ENCODE results near the gene ROS1.
A peak's percentile ranks its signal among the peaks of the same experiment; 100 is the strongest.

Gene ROS1

DNA sequence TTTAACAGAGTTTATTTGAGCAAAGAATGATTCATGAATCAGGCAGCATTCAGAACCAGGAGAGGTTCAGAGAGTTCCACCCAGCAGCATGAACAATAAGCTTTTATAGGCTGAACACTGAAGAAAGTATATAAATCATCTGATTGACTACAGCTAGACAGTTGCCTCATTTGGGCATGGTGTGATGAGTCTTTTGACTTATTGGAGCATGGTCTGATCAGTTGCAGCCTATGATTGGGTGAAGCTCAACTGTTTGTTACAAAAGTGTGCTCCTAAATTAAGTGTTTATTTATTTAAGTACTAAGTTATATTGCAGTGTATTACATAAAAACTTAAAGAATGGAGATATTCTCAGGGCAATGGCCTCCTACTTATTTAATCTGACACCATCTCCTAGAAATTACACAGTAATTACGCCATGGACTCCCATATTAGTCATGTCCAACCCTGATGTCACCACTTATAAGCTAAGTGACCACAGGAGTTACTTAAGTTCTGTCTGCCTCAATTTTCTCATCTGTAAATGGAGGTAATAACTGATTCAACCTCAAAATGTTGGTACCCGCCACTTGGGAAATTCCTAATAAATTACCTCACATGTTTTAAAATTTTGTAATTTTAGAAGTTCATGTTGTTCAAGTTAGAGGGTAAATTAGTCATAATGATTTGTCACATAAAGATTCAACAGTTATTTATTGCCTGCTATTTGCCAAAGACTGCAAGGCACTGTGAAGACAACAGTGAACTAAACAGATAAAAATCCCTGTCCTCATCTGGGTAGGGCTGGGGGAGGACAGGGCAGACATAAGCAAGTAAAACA, 15.2 kb upstream of the ROS1 start:
- no peak for DNase-seq

DNA sequence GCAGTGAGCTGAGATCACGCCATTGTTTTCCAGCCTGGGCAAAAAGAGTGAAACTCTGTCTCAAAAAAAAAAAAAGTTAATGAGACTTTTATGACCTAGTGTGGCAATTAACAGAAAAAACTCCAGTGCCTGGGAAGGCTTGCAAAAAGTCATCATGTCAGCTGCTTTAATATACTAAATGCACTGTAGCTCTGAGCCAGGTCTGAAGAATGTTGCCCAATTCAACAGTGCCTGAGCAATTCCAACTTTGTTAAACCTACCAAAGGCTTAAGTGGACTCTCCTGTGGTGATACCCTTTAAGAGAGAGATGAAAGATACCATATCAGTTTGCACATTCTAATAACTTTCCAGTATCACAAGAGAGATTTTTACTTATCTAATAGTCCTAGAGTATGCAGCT, 6.5 kb upstream of the ROS1 start:
- DNase-seq: no peak

DNA sequence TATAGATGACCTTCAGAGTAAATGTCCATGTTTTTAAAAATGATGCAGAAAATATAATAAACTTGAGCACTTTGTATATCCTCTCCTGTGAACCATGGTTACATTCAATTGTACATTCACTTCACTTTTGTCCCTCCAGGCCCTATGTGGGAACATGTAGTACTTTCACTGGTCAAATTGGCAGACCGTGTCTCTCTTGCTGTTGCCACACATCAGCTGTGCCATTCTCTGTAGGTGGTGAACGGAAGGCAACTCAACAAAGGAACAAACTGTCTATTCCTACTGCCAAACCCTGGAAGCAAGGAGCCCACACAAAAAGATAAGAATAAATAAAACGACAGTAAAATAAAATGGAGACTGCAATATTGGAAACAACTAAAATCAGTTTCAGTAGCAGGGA, 2.0 kb downstream of the ROS1 start:
- no peak for DNase-seq

DNA sequence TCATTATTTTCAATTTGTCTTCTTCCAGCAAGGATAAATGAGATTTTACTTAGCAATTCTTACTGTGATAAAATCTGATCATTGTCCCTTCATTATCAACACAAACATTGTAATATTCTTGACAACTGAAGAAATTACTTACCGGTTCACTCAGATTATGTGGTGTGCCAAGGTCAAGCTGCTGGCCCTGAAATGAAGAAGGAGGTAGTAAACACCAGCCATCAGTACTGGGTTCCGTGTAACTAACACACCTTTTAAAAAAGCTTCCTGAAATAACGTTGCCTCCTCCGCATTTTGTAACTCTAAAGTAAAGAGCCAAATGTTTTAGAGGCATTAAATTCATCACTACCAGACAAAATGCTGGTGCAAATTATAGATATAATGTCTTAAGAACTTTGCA, 7.4 kb downstream of the ROS1 start:
- no peak for DNase-seq

DNA sequence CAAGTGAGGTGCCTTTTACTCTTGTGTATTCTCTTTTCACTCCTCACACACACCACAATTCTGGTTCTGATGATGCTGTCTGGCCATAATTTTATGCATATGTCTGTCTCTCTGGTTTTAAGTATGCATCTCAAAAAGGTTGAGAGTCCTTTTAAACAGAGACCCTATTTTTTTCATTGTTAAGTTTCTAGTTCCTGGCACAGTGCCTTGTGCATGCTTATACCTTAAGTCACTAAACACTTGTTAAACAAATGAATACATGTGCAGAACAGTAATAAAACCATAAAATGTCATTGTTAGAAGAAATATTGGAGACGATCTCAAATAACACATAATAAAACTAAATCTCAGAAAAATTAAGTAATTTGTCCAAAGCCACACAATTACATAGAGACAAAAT, 7.9 kb downstream of the ROS1 start:
- no peak for DNase-seq

DNA sequence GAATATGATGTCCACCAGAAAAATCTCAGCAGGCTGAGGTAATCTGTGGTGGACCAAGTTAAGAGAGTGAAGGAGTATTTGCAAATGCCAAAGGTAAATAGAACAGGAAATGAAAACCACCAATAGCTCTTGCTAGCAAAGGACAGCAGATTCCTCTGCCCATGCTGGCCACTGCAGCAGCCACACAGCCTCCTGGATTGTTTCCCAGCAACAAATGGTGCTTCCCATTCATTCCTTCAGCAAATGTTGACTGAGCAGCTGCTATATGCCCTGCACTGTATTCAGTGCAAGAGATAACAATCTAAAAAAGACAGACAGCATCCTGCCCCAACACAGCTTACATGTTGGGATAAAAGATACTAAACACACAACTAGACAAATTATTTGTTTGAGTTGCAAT, 11.0 kb downstream of the ROS1 start:
- no peak for DNase-seq

- DNase-seq: no peak
These were observed 14.3 kb downstream of the ROS1 start for GRCh38 chr6:117411474-117411873.

GRCh38 chr6:117409863-117410262, 15.9 kb downstream of the ROS1 start:
- DNase-seq: no peak

DNA sequence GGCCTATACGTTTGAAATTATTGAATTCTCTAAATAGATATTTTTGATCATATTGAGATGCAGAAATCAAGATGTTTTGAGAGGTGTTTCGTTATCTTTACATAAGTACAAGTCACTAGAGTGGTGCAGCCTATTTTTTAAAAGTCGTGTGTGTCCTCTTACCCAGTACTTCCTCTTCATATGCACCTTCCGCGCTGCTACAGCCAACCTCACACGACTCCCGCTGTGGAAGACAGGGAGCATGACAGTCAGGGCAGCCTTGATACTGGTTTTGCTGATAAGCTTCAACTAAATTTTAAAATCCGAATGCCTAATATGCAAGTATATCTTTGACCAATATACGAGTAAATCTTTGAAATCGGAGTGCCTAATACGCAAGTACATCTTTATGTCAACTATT, 16.3 kb downstream of the ROS1 start:
- DNase-seq: no peak

DNA sequence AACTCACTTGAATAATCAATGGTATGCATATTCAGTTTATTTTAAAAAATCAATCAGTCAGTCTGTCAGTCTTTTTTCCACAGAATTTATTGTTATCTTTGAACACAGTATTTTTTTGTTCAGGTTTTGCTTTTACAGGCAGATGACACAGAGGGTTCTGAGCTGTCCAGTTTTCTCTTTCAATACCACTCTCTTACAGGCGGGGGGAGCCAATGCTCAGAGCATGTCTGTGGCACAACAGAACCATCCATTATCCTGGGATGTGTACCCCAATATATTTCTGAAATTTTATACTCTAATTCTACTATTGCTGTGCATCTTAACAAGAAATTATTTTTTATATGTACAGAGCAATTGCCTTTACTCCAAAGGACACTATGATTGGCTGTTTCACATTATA, 21.2 kb downstream of the ROS1 start:
- no peak for DNase-seq

DNA sequence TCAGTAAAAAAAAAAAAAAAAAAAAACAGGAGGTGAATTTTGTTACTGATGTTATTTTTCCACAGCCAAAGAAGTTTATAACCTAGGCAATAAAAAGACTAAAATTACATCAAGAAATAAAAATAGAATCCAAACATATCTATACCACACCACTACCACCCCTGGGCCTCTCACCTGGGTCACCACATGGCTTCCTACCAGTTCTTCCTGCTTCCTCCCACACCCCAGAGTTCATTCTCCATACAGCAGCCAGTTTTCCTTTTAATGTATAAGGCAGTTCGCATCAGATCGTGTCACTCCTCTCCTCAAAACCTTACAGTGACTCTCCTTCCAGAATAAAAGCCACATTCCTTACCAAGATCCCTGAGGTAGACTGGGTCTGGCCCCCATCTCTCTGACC, 23.9 kb downstream of the ROS1 start:
- DNase-seq: no peak

- no peak for DNase-seq
These were observed 25.8 kb downstream of the ROS1 start for GRCh38 chr6:117399924-117400323.

- DNase-seq: no peak
These were observed 26.6 kb downstream of the ROS1 start for GRCh38 chr6:117399126-117399525.

DNA sequence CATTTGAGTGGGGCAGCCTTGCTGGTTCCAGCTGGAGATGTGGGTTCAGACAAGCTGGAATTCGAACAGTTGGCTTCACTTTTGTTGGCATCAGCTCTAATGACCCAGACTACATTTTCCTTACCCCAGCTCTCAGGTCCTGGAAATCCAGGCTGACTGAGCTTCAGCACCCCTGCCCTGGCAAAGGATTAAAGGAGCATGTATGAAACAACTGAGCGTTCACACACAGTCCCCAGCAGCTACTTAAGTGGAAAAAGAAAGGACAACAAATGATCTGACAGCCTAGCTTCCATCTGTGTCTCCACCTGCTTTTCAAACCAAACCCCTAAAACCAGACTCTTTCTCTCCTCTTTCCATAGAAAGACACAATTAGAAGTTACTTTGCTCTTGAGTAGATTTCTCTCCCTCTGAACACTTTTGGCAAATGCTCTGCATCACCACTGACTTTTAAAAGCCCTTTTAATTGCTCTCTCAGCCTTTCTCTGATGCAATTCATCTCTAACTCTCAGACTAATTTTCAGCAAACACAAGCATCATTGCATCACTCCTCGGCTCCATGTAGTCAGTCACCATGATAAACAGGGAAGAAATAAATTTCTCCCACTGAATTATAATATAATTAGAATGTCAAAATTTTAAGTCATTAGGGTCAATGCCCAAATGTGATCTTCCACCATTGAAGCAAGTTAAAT, 28.1 kb downstream of the ROS1 start:
- DNase-seq: no peak

DNA sequence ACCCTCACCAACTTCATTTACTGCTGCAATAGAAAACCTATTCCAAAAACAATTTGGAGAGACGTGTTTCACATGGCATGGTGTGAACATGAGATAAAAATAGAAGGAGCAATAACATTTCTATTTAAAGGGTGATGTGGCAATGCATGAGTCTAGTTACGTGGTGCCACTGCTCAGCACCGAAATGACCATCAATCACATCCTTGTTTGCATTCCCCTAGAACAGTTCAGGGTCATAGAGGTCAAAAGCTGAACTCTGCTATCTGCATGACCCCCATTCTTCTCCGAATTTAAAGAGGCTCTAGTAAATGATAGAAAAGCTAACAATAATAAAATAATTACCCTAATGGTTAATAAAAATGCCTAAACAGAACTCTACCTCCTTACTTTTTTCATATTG, 29.5 kb downstream of the ROS1 start:
- DNase-seq: no peak

DNA sequence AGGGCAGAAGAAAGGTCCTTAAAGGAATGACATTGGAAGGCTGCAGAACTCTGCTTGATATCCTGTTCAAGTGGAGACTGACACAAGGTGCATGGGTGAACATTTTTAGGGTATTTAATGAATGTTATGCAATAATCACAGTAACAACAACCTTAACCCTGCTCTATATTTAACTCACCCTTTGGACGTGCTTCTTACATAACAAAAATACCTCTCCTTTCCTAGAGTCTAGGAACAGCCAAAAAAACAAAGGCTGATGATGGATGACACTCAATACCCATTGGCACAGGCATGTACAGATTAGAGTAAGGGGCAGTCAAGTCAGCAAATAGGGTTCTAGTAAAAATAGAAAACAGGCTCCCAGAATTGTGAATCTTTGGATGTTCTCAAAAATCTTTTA, 30.6 kb downstream of the ROS1 start:
- no peak for DNase-seq

GRCh38 chr6:117393045-117393444, 32.7 kb downstream of the ROS1 start:
- no peak for DNase-seq

DNA sequence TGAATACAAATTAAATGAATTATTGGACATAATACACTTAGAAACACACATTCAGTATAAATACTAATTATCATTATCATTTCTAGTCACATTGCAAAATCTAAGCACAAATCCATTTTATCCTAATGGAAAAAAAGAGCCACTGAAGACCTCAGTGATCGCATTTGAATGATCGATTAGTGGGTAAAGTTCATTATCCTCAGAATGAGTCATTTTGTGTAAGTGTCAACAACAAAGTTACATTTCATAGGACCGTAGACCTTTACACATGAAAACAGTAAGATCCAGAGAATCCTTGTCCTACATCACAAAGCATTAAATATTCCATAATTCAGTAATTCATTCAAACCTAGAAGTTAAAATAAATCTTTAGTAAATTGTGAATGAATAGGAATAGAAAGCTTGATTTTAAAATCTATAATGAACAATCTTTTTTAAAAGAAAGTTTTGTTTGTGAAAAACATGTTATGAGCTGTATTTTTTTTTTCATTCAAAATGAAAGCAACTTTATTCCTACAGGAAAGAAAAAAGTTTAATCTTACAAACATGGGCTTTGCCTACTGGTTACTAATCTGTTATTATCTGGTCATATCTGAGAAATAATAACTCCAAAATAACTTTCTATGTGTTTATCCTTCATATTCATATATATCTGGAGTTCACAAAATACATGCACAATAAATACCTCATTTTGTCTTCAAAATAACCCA, 33.7 kb downstream of the ROS1 start:
- no peak for DNase-seq

- DNase-seq: no peak
These were observed 36.3 kb downstream of the ROS1 start for GRCh38 chr6:117389227-117390057.

DNA sequence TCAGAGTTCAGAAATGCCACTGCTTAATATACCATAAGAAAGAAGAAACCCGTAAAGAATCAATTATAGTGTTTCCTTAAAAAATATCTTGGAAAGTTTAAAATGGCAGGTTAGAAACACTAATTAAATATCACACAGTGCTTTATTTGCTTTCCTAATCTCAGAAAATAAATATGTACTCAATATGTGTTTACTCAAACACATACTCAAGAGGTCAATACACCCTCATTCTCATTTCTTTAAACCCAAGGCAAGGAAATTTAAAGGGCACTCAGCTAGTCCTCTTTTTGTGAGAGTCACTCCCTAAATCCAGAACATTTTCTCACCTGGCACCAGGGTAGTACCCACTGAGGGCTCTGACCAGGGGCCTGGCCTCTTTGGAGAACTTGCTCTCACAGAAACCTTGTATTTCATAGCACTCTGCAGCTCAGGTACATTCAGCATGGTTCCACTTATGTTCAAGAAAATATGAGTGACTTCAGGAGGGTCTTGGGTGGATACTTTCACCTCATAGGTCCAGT, 38.2 kb downstream of the ROS1 start:
- DNase-seq: no peak

- peak; percentile 71 for DNase-seq
These were observed 41.1 kb downstream of the ROS1 start for GRCh38 chr6:117384659-117385058.

DNA sequence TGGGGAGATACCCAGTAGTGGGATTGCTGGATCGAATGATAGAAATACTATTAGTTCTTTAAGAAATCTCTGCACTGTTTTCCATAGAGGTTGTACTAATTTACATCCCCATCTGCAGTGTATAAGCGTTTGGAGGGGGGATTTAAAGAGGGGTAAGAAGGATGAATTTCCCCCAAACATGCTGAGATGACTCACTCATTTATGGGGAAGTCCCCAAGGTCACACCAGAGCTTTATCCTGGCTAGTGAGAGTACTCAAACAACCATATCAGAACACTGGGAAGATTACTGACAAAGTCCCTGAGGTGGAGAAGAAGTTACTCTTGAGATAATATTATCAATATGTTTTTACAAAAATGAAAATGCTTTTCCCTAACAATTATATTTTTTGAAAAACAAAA, 44.0 kb downstream of the ROS1 start:
- DNase-seq: no peak

GRCh38 chr6:117380298-117380697, 45.4 kb downstream of the ROS1 start:
- no peak for DNase-seq

All from hematopoietic multipotent progenitor cell treated with erythropoietin and hydrocortisone succinate and interleukin-3 and kit ligand, for 8 days (in vitro differentiated cells).